A549 (cell line): Measurements from ENCODE around the gene WDR77.

Experiments used
- JUN ChIP-seq, 2 experiments: fragments of >200 bp; sonication (Bioruptor Twin); formaldehyde crosslinking; IDR thresholded peaks; 2 replicates in 1 of 2; 3 replicates in 1 of 2; pipeline ENCODE4 v1.6.1; 2016 to 2017
- TF ChIP-seq, protein P1 (sequence below): fragments of >200 bp; sonication (Bioruptor Twin); formaldehyde crosslinking; IDR thresholded peaks from 3 replicates; pipeline ENCODE4 v1.5.1; 2016

DNA sequence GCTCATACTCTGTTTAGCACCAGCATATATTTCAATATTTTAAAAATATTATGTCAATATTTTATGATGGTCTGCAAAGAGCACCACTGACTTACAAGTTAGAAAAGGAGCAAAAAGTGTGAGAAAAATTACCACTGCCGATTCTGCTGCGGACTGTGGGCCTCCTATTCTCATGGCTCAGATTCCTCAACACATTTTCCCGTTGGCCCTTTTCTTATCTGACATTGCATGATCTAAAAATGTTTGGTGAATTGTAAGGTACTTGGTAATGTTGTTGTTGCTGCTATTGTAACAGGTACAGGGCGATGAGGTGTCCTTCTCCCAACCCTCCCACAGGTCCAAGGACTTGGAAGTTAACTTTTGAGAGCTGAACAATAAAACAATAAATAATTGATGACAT, 25.5 kb upstream of the WDR77 start:
- TF ChIP-seq, protein P1, sequence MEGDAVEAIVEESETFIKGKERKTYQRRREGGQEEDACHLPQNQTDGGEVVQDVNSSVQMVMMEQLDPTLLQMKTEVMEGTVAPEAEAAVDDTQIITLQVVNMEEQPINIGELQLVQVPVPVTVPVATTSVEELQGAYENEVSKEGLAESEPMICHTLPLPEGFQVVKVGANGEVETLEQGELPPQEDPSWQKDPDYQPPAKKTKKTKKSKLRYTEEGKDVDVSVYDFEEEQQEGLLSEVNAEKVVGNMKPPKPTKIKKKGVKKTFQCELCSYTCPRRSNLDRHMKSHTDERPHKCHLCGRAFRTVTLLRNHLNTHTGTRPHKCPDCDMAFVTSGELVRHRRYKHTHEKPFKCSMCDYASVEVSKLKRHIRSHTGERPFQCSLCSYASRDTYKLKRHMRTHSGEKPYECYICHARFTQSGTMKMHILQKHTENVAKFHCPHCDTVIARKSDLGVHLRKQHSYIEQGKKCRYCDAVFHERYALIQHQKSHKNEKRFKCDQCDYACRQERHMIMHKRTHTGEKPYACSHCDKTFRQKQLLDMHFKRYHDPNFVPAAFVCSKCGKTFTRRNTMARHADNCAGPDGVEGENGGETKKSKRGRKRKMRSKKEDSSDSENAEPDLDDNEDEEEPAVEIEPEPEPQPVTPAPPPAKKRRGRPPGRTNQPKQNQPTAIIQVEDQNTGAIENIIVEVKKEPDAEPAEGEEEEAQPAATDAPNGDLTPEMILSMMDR: no peak
- no peak for TF ChIP-seq JUN (IDR thresholded peaks at IDR 0.05)
